ENCODE results near the gene MTMR11. TPM values are rescaled to one million over a fixed set of nuclear protein-coding genes. Genes with fewer than 3 reads are reported as not detected.
A peak's percentile ranks its signal among the peaks of the same experiment; 100 is the strongest.

MTMR11 gene
- total and polyA plus RNA-seq, 2 of the 13 experiments (the other 11 are each of a cell fraction or from before 2014, with no cell fraction given) = 0.49 to 2.8 TPM

DNA sequence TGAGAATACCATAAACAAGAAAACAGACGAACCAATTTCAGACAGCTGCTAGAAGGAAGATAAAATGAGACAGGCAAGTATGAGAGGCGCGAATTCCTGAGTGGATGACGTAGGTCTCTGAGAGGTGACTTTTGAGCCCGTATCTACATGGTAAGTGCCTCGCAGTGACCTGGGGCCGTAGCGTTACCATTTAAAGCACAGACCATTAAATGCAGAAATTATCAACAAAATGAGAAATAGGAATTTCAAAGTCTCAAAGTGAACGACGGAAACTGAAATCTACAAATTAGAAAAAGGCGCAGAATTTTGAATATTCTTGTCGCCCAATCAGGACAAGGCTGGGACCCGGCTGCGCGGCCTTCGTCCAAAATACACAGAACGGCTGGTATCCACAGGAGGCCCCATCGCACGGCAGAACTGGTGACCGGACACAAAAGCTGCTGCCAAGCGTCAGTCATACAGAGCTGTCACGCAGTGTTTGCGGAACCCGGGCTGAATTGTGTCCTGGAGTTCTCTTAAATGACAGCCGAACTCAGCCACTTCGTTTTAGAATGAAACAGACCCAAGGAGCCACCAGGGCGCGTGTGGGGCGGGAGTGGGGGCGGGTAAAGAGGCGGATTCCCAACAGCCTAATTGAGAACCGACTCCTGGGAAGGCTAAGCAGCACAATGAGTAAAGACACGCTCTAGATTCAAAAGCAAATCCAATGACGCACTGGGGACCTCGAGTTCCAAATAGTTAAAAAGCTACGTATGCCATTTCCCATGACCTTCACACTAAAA is 51.1 kb downstream of the MTMR11 start (continued):
- TF ChIP-seq KAT7 (CRISPR knock-in tag; IDR thresholded peaks at IDR 0.05; ENCODE audit: borderline replicate concordance) (no peak), HOXA9 (CRISPR knock-in tag; IDR thresholded peaks at IDR 0.05; ENCODE audit: borderline replicate concordance) (no peak), ZNF354B (CRISPR knock-in tag; IDR thresholded peaks at IDR 0.05) (0 out of 2 replicates have a peak, but pooled peaks have one; percentile 36), ZNF577 (CRISPR knock-in tag; IDR thresholded peaks at IDR 0.05; ENCODE audit: borderline replicate concordance, low read depth) (no peak), KDM6A (CRISPR knock-in tag; IDR thresholded peaks at IDR 0.05; ENCODE audit: low read depth) (no peak), ZNF207 (IDR thresholded peaks at IDR 0.05; ENCODE audit: borderline replicate concordance) (no peak), ZNF7 (CRISPR knock-in tag; IDR thresholded peaks at IDR 0.05) (no peak), LCORL (IDR thresholded peaks at IDR 0.05) (no peak), LCORL (CRISPR knock-in tag; IDR thresholded peaks at IDR 0.05) (no peak), TEAD3 (CRISPR knock-in tag; optimal IDR thresholded peaks at IDR 0.05; ENCODE audit: borderline replicate concordance) (peak; percentile 10), ZC3H4 (CRISPR knock-in tag; IDR thresholded peaks at IDR 0.05; ENCODE audit: borderline replicate concordance) (peak; percentile 99), ZNF460 (CRISPR knock-in tag; IDR thresholded peaks at IDR 0.05; ENCODE audit: borderline replicate concordance) (no peak), FOXJ3 (CRISPR knock-in tag; IDR thresholded peaks at IDR 0.05; ENCODE audit: borderline replicate concordance) (no peak), ZSCAN12 (CRISPR knock-in tag; IDR thresholded peaks at IDR 0.05) (0 out of 2 replicates have a peak, but pooled peaks have one; percentile 17), ARNTL (CRISPR knock-in tag; IDR thresholded peaks at IDR 0.05) (no peak)
- TF ChIP-seq, protein P1, sequence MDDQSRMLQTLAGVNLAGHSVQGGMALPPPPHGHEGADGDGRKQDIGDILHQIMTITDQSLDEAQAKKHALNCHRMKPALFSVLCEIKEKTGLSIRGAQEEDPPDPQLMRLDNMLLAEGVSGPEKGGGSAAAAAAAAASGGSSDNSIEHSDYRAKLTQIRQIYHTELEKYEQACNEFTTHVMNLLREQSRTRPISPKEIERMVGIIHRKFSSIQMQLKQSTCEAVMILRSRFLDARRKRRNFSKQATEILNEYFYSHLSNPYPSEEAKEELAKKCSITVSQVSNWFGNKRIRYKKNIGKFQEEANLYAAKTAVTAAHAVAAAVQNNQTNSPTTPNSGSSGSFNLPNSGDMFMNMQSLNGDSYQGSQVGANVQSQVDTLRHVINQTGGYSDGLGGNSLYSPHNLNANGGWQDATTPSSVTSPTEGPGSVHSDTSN (CRISPR knock-in tag; IDR thresholded peaks at IDR 0.05; ENCODE audit: borderline replicate concordance) = no peak
- TF ChIP-seq, protein P2, sequence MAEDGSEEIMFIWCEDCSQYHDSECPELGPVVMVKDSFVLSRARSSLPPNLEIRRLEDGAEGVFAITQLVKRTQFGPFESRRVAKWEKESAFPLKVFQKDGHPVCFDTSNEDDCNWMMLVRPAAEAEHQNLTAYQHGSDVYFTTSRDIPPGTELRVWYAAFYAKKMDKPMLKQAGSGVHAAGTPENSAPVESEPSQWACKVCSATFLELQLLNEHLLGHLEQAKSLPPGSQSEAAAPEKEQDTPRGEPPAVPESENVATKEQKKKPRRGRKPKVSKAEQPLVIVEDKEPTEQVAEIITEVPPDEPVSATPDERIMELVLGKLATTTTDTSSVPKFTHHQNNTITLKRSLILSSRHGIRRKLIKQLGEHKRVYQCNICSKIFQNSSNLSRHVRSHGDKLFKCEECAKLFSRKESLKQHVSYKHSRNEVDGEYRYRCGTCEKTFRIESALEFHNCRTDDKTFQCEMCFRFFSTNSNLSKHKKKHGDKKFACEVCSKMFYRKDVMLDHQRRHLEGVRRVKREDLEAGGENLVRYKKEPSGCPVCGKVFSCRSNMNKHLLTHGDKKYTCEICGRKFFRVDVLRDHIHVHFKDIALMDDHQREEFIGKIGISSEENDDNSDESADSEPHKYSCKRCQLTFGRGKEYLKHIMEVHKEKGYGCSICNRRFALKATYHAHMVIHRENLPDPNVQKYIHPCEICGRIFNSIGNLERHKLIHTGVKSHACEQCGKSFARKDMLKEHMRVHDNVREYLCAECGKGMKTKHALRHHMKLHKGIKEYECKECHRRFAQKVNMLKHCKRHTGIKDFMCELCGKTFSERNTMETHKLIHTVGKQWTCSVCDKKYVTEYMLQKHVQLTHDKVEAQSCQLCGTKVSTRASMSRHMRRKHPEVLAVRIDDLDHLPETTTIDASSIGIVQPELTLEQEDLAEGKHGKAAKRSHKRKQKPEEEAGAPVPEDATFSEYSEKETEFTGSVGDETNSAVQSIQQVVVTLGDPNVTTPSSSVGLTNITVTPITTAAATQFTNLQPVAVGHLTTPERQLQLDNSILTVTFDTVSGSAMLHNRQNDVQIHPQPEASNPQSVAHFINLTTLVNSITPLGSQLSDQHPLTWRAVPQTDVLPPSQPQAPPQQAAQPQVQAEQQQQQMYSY (CRISPR knock-in tag; IDR thresholded peaks at IDR 0.05) = no peak
- TF ChIP-seq, protein P3, sequence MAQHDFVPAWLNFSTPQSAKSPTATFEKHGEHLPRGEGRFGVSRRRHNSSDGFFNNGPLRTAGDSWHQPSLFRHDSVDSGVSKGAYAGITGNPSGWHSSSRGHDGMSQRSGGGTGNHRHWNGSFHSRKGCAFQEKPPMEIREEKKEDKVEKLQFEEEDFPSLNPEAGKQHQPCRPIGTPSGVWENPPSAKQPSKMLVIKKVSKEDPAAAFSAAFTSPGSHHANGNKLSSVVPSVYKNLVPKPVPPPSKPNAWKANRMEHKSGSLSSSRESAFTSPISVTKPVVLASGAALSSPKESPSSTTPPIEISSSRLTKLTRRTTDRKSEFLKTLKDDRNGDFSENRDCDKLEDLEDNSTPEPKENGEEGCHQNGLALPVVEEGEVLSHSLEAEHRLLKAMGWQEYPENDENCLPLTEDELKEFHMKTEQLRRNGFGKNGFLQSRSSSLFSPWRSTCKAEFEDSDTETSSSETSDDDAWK (CRISPR knock-in tag; IDR thresholded peaks at IDR 0.05) = no peak
- TF ChIP-seq, protein P4, sequence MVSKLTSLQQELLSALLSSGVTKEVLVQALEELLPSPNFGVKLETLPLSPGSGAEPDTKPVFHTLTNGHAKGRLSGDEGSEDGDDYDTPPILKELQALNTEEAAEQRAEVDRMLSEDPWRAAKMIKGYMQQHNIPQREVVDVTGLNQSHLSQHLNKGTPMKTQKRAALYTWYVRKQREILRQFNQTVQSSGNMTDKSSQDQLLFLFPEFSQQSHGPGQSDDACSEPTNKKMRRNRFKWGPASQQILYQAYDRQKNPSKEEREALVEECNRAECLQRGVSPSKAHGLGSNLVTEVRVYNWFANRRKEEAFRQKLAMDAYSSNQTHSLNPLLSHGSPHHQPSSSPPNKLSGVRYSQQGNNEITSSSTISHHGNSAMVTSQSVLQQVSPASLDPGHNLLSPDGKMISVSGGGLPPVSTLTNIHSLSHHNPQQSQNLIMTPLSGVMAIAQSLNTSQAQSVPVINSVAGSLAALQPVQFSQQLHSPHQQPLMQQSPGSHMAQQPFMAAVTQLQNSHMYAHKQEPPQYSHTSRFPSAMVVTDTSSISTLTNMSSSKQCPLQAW (CRISPR knock-in tag; IDR thresholded peaks at IDR 0.05) = 0 out of 2 replicates have a peak, but pooled peaks have one; percentile 32
- TF ChIP-seq, protein P5, sequence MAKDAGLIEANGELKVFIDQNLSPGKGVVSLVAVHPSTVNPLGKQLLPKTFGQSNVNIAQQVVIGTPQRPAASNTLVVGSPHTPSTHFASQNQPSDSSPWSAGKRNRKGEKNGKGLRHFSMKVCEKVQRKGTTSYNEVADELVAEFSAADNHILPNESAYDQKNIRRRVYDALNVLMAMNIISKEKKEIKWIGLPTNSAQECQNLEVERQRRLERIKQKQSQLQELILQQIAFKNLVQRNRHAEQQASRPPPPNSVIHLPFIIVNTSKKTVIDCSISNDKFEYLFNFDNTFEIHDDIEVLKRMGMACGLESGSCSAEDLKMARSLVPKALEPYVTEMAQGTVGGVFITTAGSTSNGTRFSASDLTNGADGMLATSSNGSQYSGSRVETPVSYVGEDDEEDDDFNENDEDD (CRISPR knock-in tag; IDR thresholded peaks at IDR 0.05; ENCODE audit: borderline replicate concordance) = peak; percentile 57; the same call in 1 of the 2 replicates
